Measurements from ENCODE around the gene ZNF697. TPM values are rescaled to one million over a fixed set of nuclear protein-coding genes. Genes with fewer than 3 reads are reported as not detected.
"Not testable (repeated sequence)": the region's sequence is repeated elsewhere in the genome, so short reads cannot be mapped to it uniquely, and the experiment has no call there.

ZNF697 gene
- total RNA-seq, 2 donors from 2014 or later: 17.4 to 25.6 TPM

DNA sequence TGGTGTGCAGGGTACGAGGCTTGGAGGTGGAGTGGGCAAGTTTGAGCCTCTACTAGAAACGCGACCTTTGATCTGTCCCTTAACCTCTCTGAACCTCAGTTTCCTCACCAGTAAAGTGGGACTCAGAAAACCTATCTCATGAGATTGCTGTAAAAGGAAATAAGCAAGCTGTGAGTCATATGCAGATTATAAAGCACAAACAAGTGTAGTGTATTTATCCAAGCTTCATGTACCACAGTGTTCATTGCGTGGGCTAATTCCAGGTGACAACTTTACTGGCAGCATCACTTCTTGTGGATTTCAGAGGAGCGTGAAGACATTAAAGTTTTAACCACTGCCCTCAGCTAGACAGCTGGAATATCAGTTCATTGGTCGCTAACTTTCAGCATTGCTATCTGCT, 44.4 kb downstream of the ZNF697 start:
- intact Hi-C loops (cut with DNase I): no loop called here
- H3K36me3 ChIP-seq: no peaks in the 10 kb centered on the region
- no peaks in the 10 kb centered on the region for H3K27me3 ChIP-seq (replicated peaks; ENCODE audit: insufficient read depth)
- TF ChIP-seq POLR2AphosphoS5 (IDR thresholded peaks at IDR 0.05) (no peak), POLR2A (IDR thresholded peaks at IDR 0.05) (no peak)
- TF ChIP-seq, protein P1, sequence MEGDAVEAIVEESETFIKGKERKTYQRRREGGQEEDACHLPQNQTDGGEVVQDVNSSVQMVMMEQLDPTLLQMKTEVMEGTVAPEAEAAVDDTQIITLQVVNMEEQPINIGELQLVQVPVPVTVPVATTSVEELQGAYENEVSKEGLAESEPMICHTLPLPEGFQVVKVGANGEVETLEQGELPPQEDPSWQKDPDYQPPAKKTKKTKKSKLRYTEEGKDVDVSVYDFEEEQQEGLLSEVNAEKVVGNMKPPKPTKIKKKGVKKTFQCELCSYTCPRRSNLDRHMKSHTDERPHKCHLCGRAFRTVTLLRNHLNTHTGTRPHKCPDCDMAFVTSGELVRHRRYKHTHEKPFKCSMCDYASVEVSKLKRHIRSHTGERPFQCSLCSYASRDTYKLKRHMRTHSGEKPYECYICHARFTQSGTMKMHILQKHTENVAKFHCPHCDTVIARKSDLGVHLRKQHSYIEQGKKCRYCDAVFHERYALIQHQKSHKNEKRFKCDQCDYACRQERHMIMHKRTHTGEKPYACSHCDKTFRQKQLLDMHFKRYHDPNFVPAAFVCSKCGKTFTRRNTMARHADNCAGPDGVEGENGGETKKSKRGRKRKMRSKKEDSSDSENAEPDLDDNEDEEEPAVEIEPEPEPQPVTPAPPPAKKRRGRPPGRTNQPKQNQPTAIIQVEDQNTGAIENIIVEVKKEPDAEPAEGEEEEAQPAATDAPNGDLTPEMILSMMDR (IDR thresholded peaks at IDR 0.05): no peak
- no peak overlapping the region for H3K4me3 ChIP-seq
- H3K4me1 ChIP-seq (replicated peaks): no peaks in the 10 kb centered on the region
- DNase-seq (ENCODE audit: low spot score): no peak
- 90% methylated on average over 6 of the region's 6 CpGs for WGBS
- H3K27ac ChIP-seq: no peak overlapping the region
- no peaks in the 10 kb centered on the region for H3K9me3 ChIP-seq

DNA sequence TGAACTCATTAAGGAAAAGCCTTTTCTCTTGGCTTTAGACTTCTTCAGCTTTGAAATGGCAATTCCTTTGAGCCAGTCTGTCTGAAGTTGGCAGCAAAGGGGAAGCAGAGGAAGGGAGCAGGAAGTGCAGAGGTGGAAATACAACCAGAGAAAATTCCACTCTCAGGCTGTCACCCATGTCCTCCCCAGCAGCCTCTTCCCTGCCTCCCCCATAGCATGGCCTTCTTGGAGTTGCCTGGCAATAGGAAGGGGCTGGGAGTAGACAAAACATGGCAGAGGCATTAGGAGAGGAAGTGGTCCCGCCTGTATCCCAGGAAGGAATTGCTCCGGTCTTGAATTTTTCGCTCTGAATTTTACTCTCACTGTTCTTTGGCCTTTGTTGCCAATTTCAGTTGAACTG, 44.8 kb downstream of the ZNF697 start:
- H3K4me1 ChIP-seq (replicated peaks): not testable (repeated sequence)

DNA sequence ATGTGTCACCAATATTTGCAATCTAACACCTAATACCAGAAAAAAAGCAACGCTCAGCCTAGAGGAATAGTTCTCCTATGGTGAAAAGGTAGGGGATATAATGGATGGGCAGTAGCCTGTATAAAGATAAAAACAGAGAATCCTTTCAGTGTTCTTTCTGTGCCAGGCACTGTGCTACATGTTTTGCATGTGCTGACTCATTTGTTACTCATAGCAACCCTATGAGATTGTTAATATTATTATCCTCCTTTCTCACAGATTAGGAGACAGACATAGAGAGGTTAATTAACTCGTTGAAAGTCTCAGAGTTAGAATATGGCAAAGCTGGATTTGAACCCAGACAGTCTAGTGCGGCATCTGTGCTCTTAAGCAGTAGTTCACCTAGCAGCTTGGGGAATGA, 45.3 kb downstream of the ZNF697 start:
- H3K36me3 ChIP-seq; DNase-seq (ENCODE audit: low spot score); H3K9me3 ChIP-seq; H3K27me3 ChIP-seq (replicated peaks; ENCODE audit: insufficient read depth); intact Hi-C loops (cut with DNase I); H3K4me3 ChIP-seq; H3K4me1 ChIP-seq (replicated peaks); H3K27ac ChIP-seq: not testable (repeated sequence)
- WGBS: 87% methylated on average over 3 of the region's 3 CpGs

More for the DNA sequence above, 44.8 kb downstream of the ZNF697 start:
- 82% methylated on average over 3 of the region's 3 CpGs for WGBS
- H3K27me3 ChIP-seq (replicated peaks; ENCODE audit: insufficient read depth); DNase-seq (ENCODE audit: low spot score); H3K27ac ChIP-seq; H3K4me3 ChIP-seq; H3K36me3 ChIP-seq; H3K9me3 ChIP-seq; intact Hi-C loops (cut with DNase I): not testable (repeated sequence)

DNA sequence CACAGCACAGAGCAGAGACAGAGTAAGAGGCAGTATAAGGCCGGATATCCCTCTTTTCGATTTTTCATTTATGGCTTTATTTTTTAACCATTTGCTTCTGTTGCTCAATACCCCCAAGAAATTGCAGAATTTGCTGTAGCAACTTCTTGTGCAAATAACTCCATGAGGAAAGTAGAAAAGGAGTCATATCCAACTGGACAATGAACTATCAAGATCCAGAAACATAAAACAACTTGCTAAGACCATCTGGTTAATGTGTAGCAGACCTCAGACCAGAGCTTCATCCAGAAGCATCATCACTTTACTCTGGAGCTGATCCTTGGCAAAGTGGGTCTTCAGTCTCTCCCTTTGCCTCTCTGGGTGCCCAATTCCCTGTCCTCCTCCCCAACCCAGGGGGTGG, 45.9 kb downstream of the ZNF697 start:
- TF ChIP-seq POLR2AphosphoS5 (IDR thresholded peaks at IDR 0.05): no peak
- TF ChIP-seq, protein P1 (IDR thresholded peaks at IDR 0.05): no peak
- TF ChIP-seq POLR2A (IDR thresholded peaks at IDR 0.05): no peak
- no peak for DNase-seq (ENCODE audit: low spot score)
- H3K9me3 ChIP-seq: no peaks in the 10 kb centered on the region
- H3K27me3 ChIP-seq (replicated peaks; ENCODE audit: insufficient read depth): no peaks in the 10 kb centered on the region
- H3K4me3 ChIP-seq: no peak overlapping the region
- no peaks in the 10 kb centered on the region for H3K36me3 ChIP-seq
- 82% methylated on average over 2 of the region's 2 CpGs for WGBS
- H3K4me1 ChIP-seq (replicated peaks): no peaks in the 10 kb centered on the region
- H3K27ac ChIP-seq: no peak overlapping the region
- intact Hi-C loops (cut with DNase I): no loop called here

DNA sequence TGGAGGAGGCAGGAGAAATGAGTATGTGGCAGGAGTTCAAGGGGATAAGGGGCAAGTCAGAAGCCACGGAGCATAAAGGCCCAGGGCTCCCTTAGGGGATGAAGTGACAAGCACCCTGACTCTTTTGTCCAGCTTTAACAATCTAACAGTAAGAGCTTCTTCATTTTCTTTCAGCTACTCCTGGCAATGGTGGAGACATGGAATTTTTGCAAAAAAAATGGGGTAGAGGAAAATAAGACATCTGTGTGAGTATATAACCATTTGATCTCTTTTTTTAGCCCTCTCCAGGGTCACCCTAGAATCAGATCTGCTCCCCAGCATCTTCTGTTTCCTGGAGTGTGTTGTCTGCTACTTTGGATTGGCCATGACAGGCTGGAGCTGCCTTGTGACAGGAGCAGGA, 47.1 kb downstream of the ZNF697 start:
- intact Hi-C loops (cut with DNase I): no loop called here
- TF ChIP-seq POLR2AphosphoS5 (IDR thresholded peaks at IDR 0.05) (no peak), POLR2A (IDR thresholded peaks at IDR 0.05) (no peak)
- TF ChIP-seq, protein P1 (IDR thresholded peaks at IDR 0.05): no peak
- Histone ChIP-seq H3K4me3 (no peak overlapping the region), H3K27ac (no peak overlapping the region), H3K27me3 (replicated peaks; ENCODE audit: insufficient read depth) (no peaks in the 10 kb centered on the region), H3K36me3 (no peaks in the 10 kb centered on the region), H3K9me3 (no peaks in the 10 kb centered on the region), H3K4me1 (replicated peaks) (no peaks in the 10 kb centered on the region)
- DNase-seq (ENCODE audit: low spot score): no peak
- 43% methylated on average over 1 of the region's 1 CpG for WGBS

DNA sequence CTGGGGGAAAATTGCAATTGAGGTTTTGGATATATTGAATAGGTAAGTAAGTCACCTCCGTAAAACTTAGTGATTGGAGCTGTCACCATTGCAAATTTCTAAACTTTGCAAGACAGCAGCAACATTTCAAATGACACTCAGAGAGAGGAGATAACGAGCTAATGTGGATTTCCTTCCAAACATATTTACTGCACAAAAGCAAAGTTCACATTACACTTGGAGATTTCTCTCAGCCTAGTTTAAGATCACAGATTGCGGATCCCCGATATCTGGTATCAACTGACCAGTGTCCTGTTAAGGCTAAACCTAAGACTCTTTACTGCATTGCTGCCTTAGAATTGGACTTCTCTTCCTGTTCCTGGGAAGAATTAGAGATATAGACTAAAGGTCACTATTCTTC, 47.5 kb downstream of the ZNF697 start:
- 84% methylated on average over 4 of the region's 4 CpGs for WGBS
- DNase-seq (ENCODE audit: low spot score): no peak
- intact Hi-C loops (cut with DNase I): no loop called here
- H3K27me3 ChIP-seq (replicated peaks; ENCODE audit: insufficient read depth): no peaks in the 10 kb centered on the region
- H3K4me1 ChIP-seq (replicated peaks): no peaks in the 10 kb centered on the region
- no peaks in the 10 kb centered on the region for H3K36me3 ChIP-seq
- no peak overlapping the region for H3K27ac ChIP-seq
- no peaks in the 10 kb centered on the region for H3K9me3 ChIP-seq
- TF ChIP-seq POLR2AphosphoS5 (IDR thresholded peaks at IDR 0.05) (no peak), POLR2A (IDR thresholded peaks at IDR 0.05) (no peak)
- TF ChIP-seq, protein P1 (IDR thresholded peaks at IDR 0.05): no peak
- no peak overlapping the region for H3K4me3 ChIP-seq

Data from prostate gland (tissue), 2 donors.